GM23338 (cell line): Measurements from ENCODE around the gene DDIT3. TPM values are rescaled to one million over a fixed set of nuclear protein-coding genes. Genes with fewer than 3 reads are reported as not detected.
A peak's percentile ranks its signal among the peaks of the same experiment; 100 is the strongest.
"Not testable (repeated sequence)": the region's sequence is repeated elsewhere in the genome, so short reads cannot be mapped to it uniquely, and the experiment has no call there.

ENCODE experiments used
- ATAC-seq: fragments of 200-7000 bp; cut with Tn5 transposase; 3 replicates; pipeline ENCODE4 v1.9.1; 2020
- DNase-seq: peaks from one replicate; pipeline ENCODE4 v3.0.0-alpha.2; 2015; ENCODE audit warnings: low spot score
- H2AFZ ChIP-seq: fragments of 200-600 bp; sonication (generic); 2 replicates; pipeline ENCODE4 v1.8.0; 2016; ENCODE audit warnings: antibody characterized with exemption, mild to moderate bottlenecking, moderate library complexity
- H3F3A ChIP-seq: fragments of 200-600 bp; sonication (generic); replicated peaks from 2 replicates; pipeline ENCODE4 v1.8.0; 2017; ENCODE audit warnings: antibody characterized with exemption, mixed run types, low read depth
- H3K27ac ChIP-seq: fragments of 200-600 bp; sonication (generic); 2 replicates; pipeline ENCODE4 v1.6.1; 2016; ENCODE audit warnings: low read depth
- H3K27me3 ChIP-seq: fragments of 200-600 bp; sonication (generic); 2 replicates; pipeline ENCODE4 v1.8.0; 2016; ENCODE audit warnings: mild to moderate bottlenecking, mixed run types, moderate library complexity; ENCODE audit not compliant: insufficient read depth
- H3K36me3 ChIP-seq: fragments of 200-600 bp; sonication (generic); 2 replicates; pipeline ENCODE4 v1.8.0; 2016; ENCODE audit warnings: mild to moderate bottlenecking; ENCODE audit not compliant: insufficient read depth
- H3K4me1 ChIP-seq: fragments of 200-600 bp; sonication (generic); 2 replicates; pipeline ENCODE4 v1.8.0; 2016; ENCODE audit warnings: mild to moderate bottlenecking, moderate library complexity; ENCODE audit not compliant: insufficient read depth
- H3K4me2 ChIP-seq: fragments of 200-600 bp; sonication (generic); 2 replicates; pipeline ENCODE4 v1.7.1; 2017; ENCODE audit warnings: mixed run types
- H3K4me3 ChIP-seq: fragments of 200-600 bp; sonication (generic); 2 replicates; pipeline ENCODE4 v1.6.1; 2016; ENCODE audit warnings: mixed run types
- H3K79me2 ChIP-seq: fragments of 200-600 bp; sonication (generic); replicated peaks from 2 replicates; pipeline ENCODE4 v1.8.0; 2017; ENCODE audit warnings: mild to moderate bottlenecking; ENCODE audit not compliant: insufficient read depth
- H3K9me2 ChIP-seq: fragments of 200-600 bp; sonication (generic); 2 replicates; pipeline ENCODE4 v1.8.0; 2017; ENCODE audit not compliant: insufficient read depth
- H4K20me1 ChIP-seq: fragments of 200-600 bp; sonication (generic); replicated peaks from 2 replicates; pipeline ENCODE4 v1.8.0; 2017; ENCODE audit warnings: mild to moderate bottlenecking; ENCODE audit not compliant: insufficient read depth
- H3K27ac Mint-ChIP-seq: 2 replicates; pipeline ENCODE4 v1.8.0; 2020; ENCODE audit warnings: inconsistent platforms, mild to moderate bottlenecking, moderate library complexity, mixed read lengths
- H3K27me3 Mint-ChIP-seq: 3 replicates; pipeline ENCODE4 v1.8.0; 2022; ENCODE audit warnings: low read depth, mild to moderate bottlenecking, moderate library complexity, mixed read lengths, inconsistent platforms; ENCODE audit not compliant: insufficient read depth, poor library complexity
- H3K36me3 Mint-ChIP-seq: 3 replicates; pipeline ENCODE4 v1.8.0; 2021; ENCODE audit warnings: low read depth, mild to moderate bottlenecking, inconsistent platforms, moderate library complexity, mixed read lengths
- H3K4me1 Mint-ChIP-seq: 3 replicates; pipeline ENCODE4 v1.8.0; 2020; ENCODE audit warnings: mild to moderate bottlenecking, inconsistent platforms, mixed read lengths
- H3K4me3 Mint-ChIP-seq: 3 replicates; pipeline ENCODE4 v1.8.0; 2021; ENCODE audit warnings: moderate library complexity, mild to moderate bottlenecking, inconsistent platforms, mixed read lengths
- H3K9me3 Mint-ChIP-seq: 3 replicates; pipeline ENCODE4 v1.8.0; 2020; ENCODE audit warnings: moderate library complexity, mild to moderate bottlenecking, inconsistent platforms, mixed read lengths
- CREB1 ChIP-seq: fragments of 250-450 bp; sonication (Bioruptor Pico); IDR thresholded peaks from 2 replicates; pipeline ENCODE4 v1.5.0; 2020; ENCODE audit warnings: low read depth, mild to moderate bottlenecking, moderate library complexity
- EZH2 ChIP-seq: fragments of 200-600 bp; sonication (generic); IDR thresholded peaks from one replicate; pipeline ENCODE4 v1.8.0; 2017; ENCODE audit warnings: antibody characterized with exemption, mild to moderate bottlenecking, low read depth; ENCODE audit not compliant: unreplicated experiment
- EZH2phosphoT487 ChIP-seq: fragments of 200-600 bp; sonication (generic); IDR thresholded peaks from one replicate; pipeline ENCODE4 v1.8.1; 2018; ENCODE audit warnings: antibody characterized with exemption; ENCODE audit not compliant: unreplicated experiment
- JUNB ChIP-seq: IDR thresholded peaks from one replicate; pipeline ENCODE4 v1.6.1; 2016; ENCODE audit warnings: antibody characterized with exemption; ENCODE audit not compliant: unreplicated experiment
- NANOG ChIP-seq: IDR thresholded peaks from 2 replicates; pipeline ENCODE4 v1.6.1; 2016; ENCODE audit warnings: antibody characterized with exemption, borderline replicate concordance
- STAT1 ChIP-seq: IDR thresholded peaks from one replicate; pipeline ENCODE4 v1.6.1; 2016; ENCODE audit warnings: antibody characterized with exemption; ENCODE audit not compliant: unreplicated experiment
- ZNF114 ChIP-seq: fragments of 250-450 bp; sonication (Bioruptor Pico); IDR thresholded peaks from 2 replicates; pipeline ENCODE4 v1.5.0; 2020; ENCODE audit warnings: mild to moderate bottlenecking, moderate library complexity
- ZNF331 ChIP-seq: fragments of 250-450 bp; sonication (Bioruptor Pico); IDR thresholded peaks from 2 replicates; pipeline ENCODE4 v1.5.0; 2020; ENCODE audit warnings: low read depth, mild to moderate bottlenecking, moderate library complexity
- polyA plus RNA-seq: library from polyadenylated mRNA; unstranded; fragments of >200 nt; fragmentation: Nextera tagmentation; extraction: Ambion mirVana; gene quantifications from 2 replicates; pipeline ENCODE4 v1.2.1, GENCODE V29; 2016
- total RNA-seq: library from RNA; depleted of rRNA; stranded (reverse); fragments of >200 nt; shearing (Covaris generic); gene quantifications from 2 replicates; pipeline ENCODE4 v1.2.3, GENCODE V29; 2014
- TF ChIP-seq, protein P1 (sequence below), 2 experiments: fragments of 200-600 bp in 1 of 2; sonication (generic) in 1 of 2; conservative IDR thresholded peaks; 2 replicates each; pipeline versions ENCODE4 v1.5.1 to v1.6.1; 2016 to 2017; ENCODE audit warnings: antibody characterized with exemption in 2 of 2, low read depth in 2 of 2, mild to moderate bottlenecking in 2 of 2, moderate library complexity in 1 of 2
- TF ChIP-seq, protein P2 (sequence below): IDR thresholded peaks from one replicate; pipeline ENCODE4 v1.6.1; 2018; ENCODE audit warnings: antibody characterized with exemption; ENCODE audit not compliant: unreplicated experiment
- TF ChIP-seq, protein P3 (sequence below): IDR thresholded peaks from 2 replicates; pipeline ENCODE4 v1.6.1; 2016; ENCODE audit warnings: antibody characterized with exemption

DDIT3 gene
- total and polyA plus RNA-seq, 2 experiments from 2014 or later, result 3.9 to 12.5 TPM

GRCh38 chr12:57517718-57518117, 2.6 kb downstream of the DDIT3 start:
- H3K9me2 ChIP-seq, H2AFZ ChIP-seq, H3K4me2 ChIP-seq, H3K27me3 ChIP-seq, ATAC-seq, DNase-seq, H3K9me3 Mint-ChIP-seq, H3K27ac Mint-ChIP-seq, H3K4me3 ChIP-seq: not testable (repeated sequence)
- Mint-ChIP-seq H3K27me3 (peaks cover 36% of the 10 kb centered on the region), H3K36me3 (peaks cover 69% of the 10 kb centered on the region), H3K4me3 (peak overlapping the region; percentile 57; the same call in 2 of the 3 replicates), H3K4me1 (peaks cover 33% of the 10 kb centered on the region)
- peaks cover 34% of the 10 kb centered on the region for H4K20me1 ChIP-seq
- peaks cover 29% of the 10 kb centered on the region for H3K4me1 ChIP-seq
- peaks cover 51% of the 10 kb centered on the region for H3K36me3 ChIP-seq
- H3F3A ChIP-seq, result peaks cover 83% of the 10 kb centered on the region
- H3K79me2 ChIP-seq, result peaks cover 26% of the 10 kb centered on the region
- peak overlapping the region; percentile 98; the same call in 1 of the 2 replicates for H3K27ac ChIP-seq

DNA sequence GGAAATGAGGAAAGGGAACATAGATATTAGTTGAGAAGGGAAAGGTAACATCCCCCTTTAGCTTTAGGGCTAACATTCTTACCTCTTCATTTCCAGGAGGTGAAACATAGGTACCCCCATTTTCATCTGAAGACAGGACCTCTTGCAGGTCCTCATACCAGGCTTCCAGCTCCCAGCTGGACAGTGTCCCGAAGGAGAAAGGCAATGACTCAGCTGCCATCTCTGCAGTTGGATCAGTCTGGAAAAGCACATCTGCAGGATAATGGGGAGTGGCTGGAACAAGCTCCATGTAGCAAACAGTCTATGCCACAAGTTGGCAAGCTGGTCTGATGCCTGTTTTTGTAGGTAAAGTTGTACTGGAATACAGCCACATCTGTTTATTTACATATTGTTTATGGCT, 3.1 kb downstream of the DDIT3 start:
- H3K4me3 Mint-ChIP-seq, result no peak overlapping the region
- peaks cover 33% of the 10 kb centered on the region for H3K4me1 Mint-ChIP-seq
- Histone ChIP-seq H4K20me1 (peaks cover 39% of the 10 kb centered on the region), H3K9me2 (no peaks in the 10 kb centered on the region), H3K27me3 (no peaks in the 10 kb centered on the region), H3F3A (peaks cover 86% of the 10 kb centered on the region), H3K4me3 (no peak overlapping the region), H2AFZ (no peak overlapping the region), H3K36me3 (peaks cover 56% of the 10 kb centered on the region), H3K4me2 (no peak overlapping the region), H3K4me1 (peaks cover 29% of the 10 kb centered on the region), H3K27ac (peak overlapping the region; percentile 98), H3K79me2 (peaks cover 26% of the 10 kb centered on the region)
- peaks cover 38% of the 10 kb centered on the region for H3K27me3 Mint-ChIP-seq
- H3K36me3 Mint-ChIP-seq, result peaks cover 74% of the 10 kb centered on the region
- DNase-seq (no peak), ATAC-seq (no peak)
- H3K27ac Mint-ChIP-seq, result peak overlapping the region; percentile 60; the same call in 1 of the 2 replicates
- TF ChIP-seq ZNF114 (CRISPR knock-in tag), result no peak
- no peak for TF ChIP-seq NANOG
- TF ChIP-seq JUNB, result no peak
- TF ChIP-seq, protein P1, sequence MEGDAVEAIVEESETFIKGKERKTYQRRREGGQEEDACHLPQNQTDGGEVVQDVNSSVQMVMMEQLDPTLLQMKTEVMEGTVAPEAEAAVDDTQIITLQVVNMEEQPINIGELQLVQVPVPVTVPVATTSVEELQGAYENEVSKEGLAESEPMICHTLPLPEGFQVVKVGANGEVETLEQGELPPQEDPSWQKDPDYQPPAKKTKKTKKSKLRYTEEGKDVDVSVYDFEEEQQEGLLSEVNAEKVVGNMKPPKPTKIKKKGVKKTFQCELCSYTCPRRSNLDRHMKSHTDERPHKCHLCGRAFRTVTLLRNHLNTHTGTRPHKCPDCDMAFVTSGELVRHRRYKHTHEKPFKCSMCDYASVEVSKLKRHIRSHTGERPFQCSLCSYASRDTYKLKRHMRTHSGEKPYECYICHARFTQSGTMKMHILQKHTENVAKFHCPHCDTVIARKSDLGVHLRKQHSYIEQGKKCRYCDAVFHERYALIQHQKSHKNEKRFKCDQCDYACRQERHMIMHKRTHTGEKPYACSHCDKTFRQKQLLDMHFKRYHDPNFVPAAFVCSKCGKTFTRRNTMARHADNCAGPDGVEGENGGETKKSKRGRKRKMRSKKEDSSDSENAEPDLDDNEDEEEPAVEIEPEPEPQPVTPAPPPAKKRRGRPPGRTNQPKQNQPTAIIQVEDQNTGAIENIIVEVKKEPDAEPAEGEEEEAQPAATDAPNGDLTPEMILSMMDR (conservative IDR thresholded peaks at IDR 0.05; ENCODE audit: low read depth in 2 of 2), result no peak
- no peak for TF ChIP-seq EZH2
- no peak for TF ChIP-seq ZNF331
- no peak for TF ChIP-seq EZH2phosphoT487
- no peak for TF ChIP-seq CREB1 (CRISPR knock-in tag)
- TF ChIP-seq, protein P2, sequence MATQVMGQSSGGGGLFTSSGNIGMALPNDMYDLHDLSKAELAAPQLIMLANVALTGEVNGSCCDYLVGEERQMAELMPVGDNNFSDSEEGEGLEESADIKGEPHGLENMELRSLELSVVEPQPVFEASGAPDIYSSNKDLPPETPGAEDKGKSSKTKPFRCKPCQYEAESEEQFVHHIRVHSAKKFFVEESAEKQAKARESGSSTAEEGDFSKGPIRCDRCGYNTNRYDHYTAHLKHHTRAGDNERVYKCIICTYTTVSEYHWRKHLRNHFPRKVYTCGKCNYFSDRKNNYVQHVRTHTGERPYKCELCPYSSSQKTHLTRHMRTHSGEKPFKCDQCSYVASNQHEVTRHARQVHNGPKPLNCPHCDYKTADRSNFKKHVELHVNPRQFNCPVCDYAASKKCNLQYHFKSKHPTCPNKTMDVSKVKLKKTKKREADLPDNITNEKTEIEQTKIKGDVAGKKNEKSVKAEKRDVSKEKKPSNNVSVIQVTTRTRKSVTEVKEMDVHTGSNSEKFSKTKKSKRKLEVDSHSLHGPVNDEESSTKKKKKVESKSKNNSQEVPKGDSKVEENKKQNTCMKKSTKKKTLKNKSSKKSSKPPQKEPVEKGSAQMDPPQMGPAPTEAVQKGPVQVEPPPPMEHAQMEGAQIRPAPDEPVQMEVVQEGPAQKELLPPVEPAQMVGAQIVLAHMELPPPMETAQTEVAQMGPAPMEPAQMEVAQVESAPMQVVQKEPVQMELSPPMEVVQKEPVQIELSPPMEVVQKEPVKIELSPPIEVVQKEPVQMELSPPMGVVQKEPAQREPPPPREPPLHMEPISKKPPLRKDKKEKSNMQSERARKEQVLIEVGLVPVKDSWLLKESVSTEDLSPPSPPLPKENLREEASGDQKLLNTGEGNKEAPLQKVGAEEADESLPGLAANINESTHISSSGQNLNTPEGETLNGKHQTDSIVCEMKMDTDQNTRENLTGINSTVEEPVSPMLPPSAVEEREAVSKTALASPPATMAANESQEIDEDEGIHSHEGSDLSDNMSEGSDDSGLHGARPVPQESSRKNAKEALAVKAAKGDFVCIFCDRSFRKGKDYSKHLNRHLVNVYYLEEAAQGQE, result no peak
- TF ChIP-seq, protein P3, sequence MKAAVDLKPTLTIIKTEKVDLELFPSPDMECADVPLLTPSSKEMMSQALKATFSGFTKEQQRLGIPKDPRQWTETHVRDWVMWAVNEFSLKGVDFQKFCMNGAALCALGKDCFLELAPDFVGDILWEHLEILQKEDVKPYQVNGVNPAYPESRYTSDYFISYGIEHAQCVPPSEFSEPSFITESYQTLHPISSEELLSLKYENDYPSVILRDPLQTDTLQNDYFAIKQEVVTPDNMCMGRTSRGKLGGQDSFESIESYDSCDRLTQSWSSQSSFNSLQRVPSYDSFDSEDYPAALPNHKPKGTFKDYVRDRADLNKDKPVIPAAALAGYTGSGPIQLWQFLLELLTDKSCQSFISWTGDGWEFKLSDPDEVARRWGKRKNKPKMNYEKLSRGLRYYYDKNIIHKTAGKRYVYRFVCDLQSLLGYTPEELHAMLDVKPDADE, result no peak
- no peak for TF ChIP-seq STAT1
- no peaks in the 10 kb centered on the region; the same call in 2 of the 3 replicates for H3K9me3 Mint-ChIP-seq
